Measurements from ENCODE around the gene GCNT1.

DNA sequence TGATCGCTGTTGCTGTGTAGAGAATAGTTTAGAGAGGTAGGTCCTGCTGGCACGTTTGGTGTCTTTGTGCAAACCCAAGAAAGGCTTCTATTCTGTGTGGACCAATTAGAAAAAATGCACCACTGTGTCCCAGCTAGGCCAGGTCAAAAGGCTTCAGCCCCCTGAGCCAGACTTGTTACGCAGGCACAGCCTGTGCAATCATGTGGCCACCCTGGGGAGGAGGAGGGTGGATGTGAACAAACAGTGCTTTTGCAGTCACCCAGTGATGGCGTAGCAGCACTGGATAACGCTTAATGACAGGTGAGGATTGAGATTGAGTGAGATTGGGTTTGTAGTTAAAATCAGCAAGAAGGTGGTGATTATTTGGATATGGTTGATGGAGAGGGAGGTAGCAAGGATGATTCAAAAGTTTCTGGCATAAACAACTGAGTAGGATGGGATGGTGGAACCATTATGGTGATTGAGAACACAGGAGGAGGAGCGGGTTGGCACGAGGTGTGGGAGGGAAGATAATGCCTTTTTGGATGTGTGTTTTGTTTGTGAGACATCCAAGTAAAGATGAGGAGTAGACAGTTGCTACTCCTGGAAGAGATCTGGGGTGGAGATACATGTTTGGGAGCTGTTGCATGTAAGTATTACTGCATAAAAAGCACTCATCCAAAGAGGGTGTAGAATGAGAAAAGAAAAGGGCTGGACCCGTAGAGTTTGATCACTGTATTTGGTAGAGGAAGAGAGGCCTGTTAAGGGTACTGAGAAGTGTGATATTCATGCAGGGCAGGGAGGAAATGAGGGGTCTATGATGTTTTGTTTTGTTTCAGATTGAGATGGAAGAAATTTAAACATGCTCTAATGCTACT is 6.7 kb downstream of the GCNT1 start:
- TF ChIP-seq, protein P1, sequence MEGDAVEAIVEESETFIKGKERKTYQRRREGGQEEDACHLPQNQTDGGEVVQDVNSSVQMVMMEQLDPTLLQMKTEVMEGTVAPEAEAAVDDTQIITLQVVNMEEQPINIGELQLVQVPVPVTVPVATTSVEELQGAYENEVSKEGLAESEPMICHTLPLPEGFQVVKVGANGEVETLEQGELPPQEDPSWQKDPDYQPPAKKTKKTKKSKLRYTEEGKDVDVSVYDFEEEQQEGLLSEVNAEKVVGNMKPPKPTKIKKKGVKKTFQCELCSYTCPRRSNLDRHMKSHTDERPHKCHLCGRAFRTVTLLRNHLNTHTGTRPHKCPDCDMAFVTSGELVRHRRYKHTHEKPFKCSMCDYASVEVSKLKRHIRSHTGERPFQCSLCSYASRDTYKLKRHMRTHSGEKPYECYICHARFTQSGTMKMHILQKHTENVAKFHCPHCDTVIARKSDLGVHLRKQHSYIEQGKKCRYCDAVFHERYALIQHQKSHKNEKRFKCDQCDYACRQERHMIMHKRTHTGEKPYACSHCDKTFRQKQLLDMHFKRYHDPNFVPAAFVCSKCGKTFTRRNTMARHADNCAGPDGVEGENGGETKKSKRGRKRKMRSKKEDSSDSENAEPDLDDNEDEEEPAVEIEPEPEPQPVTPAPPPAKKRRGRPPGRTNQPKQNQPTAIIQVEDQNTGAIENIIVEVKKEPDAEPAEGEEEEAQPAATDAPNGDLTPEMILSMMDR (IDR thresholded peaks at IDR 0.05), result no peak
- TF ChIP-seq EP300 (IDR thresholded peaks at IDR 0.05) (no peak), POLR2A (IDR thresholded peaks at IDR 0.05) (no peak)

All from ovary (tissue), 3 donors.